ENCODE results near the gene ZBTB7B. TPM values are rescaled to one million over a fixed set of nuclear protein-coding genes. Genes with fewer than 3 reads are reported as not detected.
A peak's percentile ranks its signal among the peaks of the same experiment; 100 is the strongest.

Gene ZBTB7B
- total and polyA plus RNA-seq, 9 of the 15 experiments (the other 6 are each of a cell fraction or from before 2014, with no cell fraction given), result 0.04 to 46.5 (median 15.2) TPM

DNA sequence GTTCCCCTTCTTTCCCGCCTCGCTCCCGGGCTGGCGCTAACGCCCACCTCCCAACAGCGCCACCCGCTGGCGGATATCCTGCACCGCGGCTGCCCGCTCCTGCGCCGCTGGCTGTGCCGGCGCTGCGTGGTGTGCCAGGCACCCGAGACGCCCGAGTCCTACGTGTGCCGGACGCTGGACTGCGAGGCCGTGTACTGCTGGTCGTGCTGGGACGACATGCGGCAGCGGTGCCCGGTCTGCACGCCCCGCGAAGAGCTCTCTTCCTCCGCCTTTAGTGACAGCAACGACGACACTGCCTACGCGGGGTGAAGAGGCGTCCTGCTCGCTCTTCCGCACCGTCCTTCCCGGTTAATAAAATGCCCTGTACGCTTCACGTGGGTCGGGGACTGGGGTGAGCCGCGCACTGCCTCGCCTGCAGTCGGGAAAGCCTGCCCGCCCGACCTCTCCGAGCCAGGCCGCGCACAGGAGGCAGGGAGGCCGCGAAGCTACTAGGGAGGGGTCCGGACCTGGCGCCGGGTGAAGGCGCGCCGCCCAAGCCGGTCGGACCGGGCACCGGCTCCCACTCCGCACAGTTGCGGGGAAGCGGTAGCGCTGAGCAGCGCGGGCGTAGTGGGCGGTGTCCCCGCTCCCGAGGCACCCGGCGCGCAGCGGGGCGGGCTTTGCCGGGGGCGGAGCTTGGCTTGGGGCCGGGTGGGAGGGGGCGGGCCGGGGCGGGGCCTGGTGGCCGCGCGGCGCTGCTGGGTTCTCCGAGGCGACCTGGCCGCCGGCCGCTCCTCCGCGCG lies 48.1 kb downstream of the ZBTB7B start, which contains the start of gene ADAM15 (continued):
- TF ChIP-seq MAFF (IDR thresholded peaks at IDR 0.05; ENCODE audit: low read length), result no peak
- peak in 2 of 3 experiments; percentile 36 to 42 for TF ChIP-seq YY1 (IDR thresholded peaks at IDR 0.05; ENCODE audit: borderline replicate concordance in 1 of 3, control insufficient read depth in 1 of 3, extremely low read depth in 1 of 3, insufficient read depth in 3 of 3, insufficient read length in 1 of 3, insufficient replicate concordance in 2 of 3, low read depth in 1 of 3, low read length in 2 of 3)
- no peak for TF ChIP-seq RBM14 (IDR thresholded peaks at IDR 0.05; ENCODE audit: borderline replicate concordance, insufficient read depth, low read depth, low read length)
- TF ChIP-seq CHD4 (IDR thresholded peaks at IDR 0.05; ENCODE audit: insufficient read depth, insufficient replicate concordance, low read depth, low read length, poor library complexity, severe bottlenecking), result no peak
- TF ChIP-seq SMAD1 (IDR thresholded peaks at IDR 0.05; ENCODE audit: low read depth, low read length, partially characterized antibody), result no peak
- TF ChIP-seq, protein P1, sequence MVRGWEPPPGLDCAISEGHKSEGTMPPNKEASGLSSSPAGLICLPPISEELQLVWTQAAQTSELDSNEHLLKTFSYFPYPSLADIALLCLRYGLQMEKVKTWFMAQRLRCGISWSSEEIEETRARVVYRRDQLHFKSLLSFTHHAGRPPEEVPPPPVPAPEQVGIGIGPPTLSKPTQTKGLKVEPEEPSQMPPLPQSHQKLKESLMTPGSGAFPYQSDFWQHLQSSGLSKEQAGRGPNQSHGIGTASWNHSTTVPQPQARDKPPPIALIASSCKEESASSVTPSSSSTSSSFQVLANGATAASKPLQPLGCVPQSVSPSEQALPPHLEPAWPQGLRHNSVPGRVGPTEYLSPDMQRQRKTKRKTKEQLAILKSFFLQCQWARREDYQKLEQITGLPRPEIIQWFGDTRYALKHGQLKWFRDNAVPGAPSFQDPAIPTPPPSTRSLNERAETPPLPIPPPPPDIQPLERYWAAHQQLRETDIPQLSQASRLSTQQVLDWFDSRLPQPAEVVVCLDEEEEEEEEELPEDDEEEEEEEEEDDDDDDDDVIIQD (CRISPR knock-in tag; IDR thresholded peaks at IDR 0.05), result no peak
- TF ChIP-seq FOXA3 (CRISPR knock-in tag; conservative IDR thresholded peaks at IDR 0.05 in 1 of 2, IDR thresholded peaks at IDR 0.05 in 1 of 2), result 0 out of 4 replicates have a peak, but pooled peaks of 1 of the 2 experiments have one; percentile 48
- TF ChIP-seq MYC (IDR thresholded peaks at IDR 0.05; ENCODE audit: low read depth, low read length), result peak; percentile 74
- TF ChIP-seq MYC (CRISPR knock-in tag; IDR thresholded peaks at IDR 0.05; ENCODE audit: borderline replicate concordance, low read depth), result peak; percentile 83; the same call in 1 of the 2 replicates
- TF ChIP-seq FOXP1 (CRISPR knock-in tag; IDR thresholded peaks at IDR 0.05), result peak; percentile 86; the same call in 1 of the 2 replicates
- peak; percentile 44 for TF ChIP-seq RBM22 (IDR thresholded peaks at IDR 0.05; ENCODE audit: low read depth, low read length, poor library complexity, severe bottlenecking)
- 0 out of 2 replicates have a peak, but pooled peaks have one; percentile 62 for TF ChIP-seq ZNF431 (CRISPR knock-in tag; IDR thresholded peaks at IDR 0.05)
- TF ChIP-seq ZBTB8A (IDR thresholded peaks at IDR 0.05; ENCODE audit: partially characterized antibody), result no peak
- TF ChIP-seq KDM4B (IDR thresholded peaks at IDR 0.05; ENCODE audit: borderline replicate concordance in 2 of 2, low read depth in 1 of 2), result peak in 1 of 2 experiments; percentile 16; a peak in 1 of 4 replicates
- no peak for TF ChIP-seq DIDO1 (tag; IDR thresholded peaks at IDR 0.05; ENCODE audit: low read depth)
- TF ChIP-seq, protein P2, sequence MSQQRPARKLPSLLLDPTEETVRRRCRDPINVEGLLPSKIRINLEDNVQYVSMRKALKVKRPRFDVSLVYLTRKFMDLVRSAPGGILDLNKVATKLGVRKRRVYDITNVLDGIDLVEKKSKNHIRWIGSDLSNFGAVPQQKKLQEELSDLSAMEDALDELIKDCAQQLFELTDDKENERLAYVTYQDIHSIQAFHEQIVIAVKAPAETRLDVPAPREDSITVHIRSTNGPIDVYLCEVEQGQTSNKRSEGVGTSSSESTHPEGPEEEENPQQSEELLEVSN (IDR thresholded peaks at IDR 0.05; ENCODE audit: borderline replicate concordance in 1 of 2, extremely low read depth in 1 of 2, insufficient read depth in 1 of 2, insufficient read length in 1 of 2, low read depth in 1 of 2, low read length in 1 of 2, poor library complexity in 1 of 2, severe bottlenecking in 1 of 2), result peak; percentile 98
- TF ChIP-seq, protein P3, sequence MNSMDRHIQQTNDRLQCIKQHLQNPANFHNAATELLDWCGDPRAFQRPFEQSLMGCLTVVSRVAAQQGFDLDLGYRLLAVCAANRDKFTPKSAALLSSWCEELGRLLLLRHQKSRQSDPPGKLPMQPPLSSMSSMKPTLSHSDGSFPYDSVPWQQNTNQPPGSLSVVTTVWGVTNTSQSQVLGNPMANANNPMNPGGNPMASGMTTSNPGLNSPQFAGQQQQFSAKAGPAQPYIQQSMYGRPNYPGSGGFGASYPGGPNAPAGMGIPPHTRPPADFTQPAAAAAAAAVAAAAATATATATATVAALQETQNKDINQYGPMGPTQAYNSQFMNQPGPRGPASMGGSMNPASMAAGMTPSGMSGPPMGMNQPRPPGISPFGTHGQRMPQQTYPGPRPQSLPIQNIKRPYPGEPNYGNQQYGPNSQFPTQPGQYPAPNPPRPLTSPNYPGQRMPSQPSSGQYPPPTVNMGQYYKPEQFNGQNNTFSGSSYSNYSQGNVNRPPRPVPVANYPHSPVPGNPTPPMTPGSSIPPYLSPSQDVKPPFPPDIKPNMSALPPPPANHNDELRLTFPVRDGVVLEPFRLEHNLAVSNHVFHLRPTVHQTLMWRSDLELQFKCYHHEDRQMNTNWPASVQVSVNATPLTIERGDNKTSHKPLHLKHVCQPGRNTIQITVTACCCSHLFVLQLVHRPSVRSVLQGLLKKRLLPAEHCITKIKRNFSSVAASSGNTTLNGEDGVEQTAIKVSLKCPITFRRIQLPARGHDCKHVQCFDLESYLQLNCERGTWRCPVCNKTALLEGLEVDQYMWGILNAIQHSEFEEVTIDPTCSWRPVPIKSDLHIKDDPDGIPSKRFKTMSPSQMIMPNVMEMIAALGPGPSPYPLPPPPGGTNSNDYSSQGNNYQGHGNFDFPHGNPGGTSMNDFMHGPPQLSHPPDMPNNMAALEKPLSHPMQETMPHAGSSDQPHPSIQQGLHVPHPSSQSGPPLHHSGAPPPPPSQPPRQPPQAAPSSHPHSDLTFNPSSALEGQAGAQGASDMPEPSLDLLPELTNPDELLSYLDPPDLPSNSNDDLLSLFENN (IDR thresholded peaks at IDR 0.05; ENCODE audit: low read depth in 2 of 2, low read length in 2 of 2), result no peak

All from K562 (cell line).